KMS-11 (cell line): Measurements from ENCODE around the gene HAL.
A peak's percentile ranks its signal among the peaks of the same experiment; 100 is the strongest.
"Not testable (repeated sequence)": the region's sequence is repeated elsewhere in the genome, so short reads cannot be mapped to it uniquely, and the experiment has no call there.

Source experiments
- H2AFZ ChIP-seq: fragments of 200-600 bp; sonication (generic); 2 replicates; pipeline ENCODE4 v1.6.1; 2016; ENCODE audit warnings: antibody characterized with exemption, mixed run types, low read depth
- H3K27ac ChIP-seq: fragments of 200-600 bp; sonication (generic); 2 replicates; pipeline ENCODE4 v1.6.1; 2016; ENCODE audit warnings: mild to moderate bottlenecking, mixed run types
- H3K27me3 ChIP-seq: fragments of 200-600 bp; sonication (generic); 2 replicates; pipeline ENCODE4 v1.6.1; 2017; ENCODE audit warnings: mild to moderate bottlenecking, low read depth, mixed run types, moderate library complexity; ENCODE audit not compliant: insufficient read depth
- H3K36me3 ChIP-seq: fragments of 200-600 bp; sonication (generic); 2 replicates; pipeline ENCODE4 v1.6.1; 2017; ENCODE audit warnings: mild to moderate bottlenecking, mixed run types; ENCODE audit not compliant: insufficient read depth
- H3K4me1 ChIP-seq: fragments of 200-600 bp; sonication (generic); 2 replicates; pipeline ENCODE4 v1.6.1; 2016; ENCODE audit warnings: mild to moderate bottlenecking, low read depth, mixed run types; ENCODE audit not compliant: poor library complexity, severe bottlenecking
- H3K4me2 ChIP-seq: fragments of 200-600 bp; sonication (generic); 2 replicates; pipeline ENCODE4 v1.7.0; 2016; ENCODE audit warnings: mild to moderate bottlenecking, mixed run types
- H3K4me3 ChIP-seq: fragments of 200-600 bp; sonication (generic); IDR thresholded peaks from 2 replicates; pipeline ENCODE4 v1.6.1; 2017; ENCODE audit warnings: low read depth, low read length, mixed read lengths; ENCODE audit not compliant: insufficient read depth
- H3K79me2 ChIP-seq: fragments of 200-600 bp; sonication (generic); 2 replicates; pipeline ENCODE4 v1.6.1; 2016; ENCODE audit warnings: low read depth, mixed run types; ENCODE audit not compliant: insufficient read depth
- H3K9ac ChIP-seq: fragments of 200-600 bp; sonication (generic); 2 replicates; pipeline ENCODE4 v1.6.1; 2016; ENCODE audit warnings: mild to moderate bottlenecking, mixed run types
- H4K20me1 ChIP-seq: fragments of 200-600 bp; sonication (generic); 2 replicates; pipeline ENCODE4 v1.6.1; 2016; ENCODE audit warnings: mild to moderate bottlenecking, mixed run types; ENCODE audit not compliant: insufficient read depth
- CTCF ChIP-seq: fragments of 200-600 bp; sonication (generic); conservative IDR thresholded peaks from 2 replicates; pipeline ENCODE4 v1.6.1; 2017; ENCODE audit warnings: low read depth, mild to moderate bottlenecking, antibody characterized with exemption, low read length, moderate library complexity, mixed read lengths

HAL gene

DNA sequence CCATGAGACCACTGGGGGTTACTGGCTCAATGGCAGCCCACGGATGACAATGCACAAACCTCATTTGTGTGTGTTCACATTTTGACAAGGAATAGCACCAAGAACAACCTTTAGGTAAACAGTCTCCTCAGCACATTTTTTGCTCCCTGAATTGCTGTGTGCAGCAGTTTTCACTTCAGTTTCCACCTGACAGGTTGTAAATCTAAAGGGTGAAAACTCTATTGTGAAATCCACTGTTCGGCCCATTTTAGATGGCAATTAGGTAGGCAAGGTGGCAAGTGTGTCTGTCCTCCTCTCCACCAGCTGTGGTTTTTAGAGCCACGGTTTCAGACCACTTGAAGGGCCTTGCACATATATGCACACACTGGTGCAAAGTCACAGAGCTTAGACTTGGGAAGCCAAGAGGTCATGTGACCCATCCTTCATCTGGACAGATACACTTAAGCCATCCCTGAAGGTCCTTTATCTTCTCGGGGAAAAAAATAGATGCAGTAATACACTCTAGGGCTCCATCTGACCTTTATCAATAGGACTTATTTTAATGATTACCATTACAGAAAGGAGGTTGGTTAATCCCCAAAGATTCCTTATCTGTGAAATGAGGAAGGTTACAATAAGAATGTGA, 23.2 kb downstream of the HAL start:
- TF ChIP-seq CTCF: no peak
- Histone ChIP-seq H3K4me2 (peak overlapping the region; percentile 29; the same call in 1 of the 2 replicates), H2AFZ (peak overlapping the region; percentile 11; the same call in 1 of the 2 replicates), H3K79me2 (no peaks in the 10 kb centered on the region), H3K36me3 (no peaks in the 10 kb centered on the region), H4K20me1 (no peaks in the 10 kb centered on the region), H3K4me3 (no peak overlapping the region), H3K27me3 (no peaks in the 10 kb centered on the region), H3K4me1 (peaks cover 25% of the 10 kb centered on the region), H3K27ac (no peak overlapping the region; the same call in 1 of the 2 replicates), H3K9ac (no peak overlapping the region)

DNA sequence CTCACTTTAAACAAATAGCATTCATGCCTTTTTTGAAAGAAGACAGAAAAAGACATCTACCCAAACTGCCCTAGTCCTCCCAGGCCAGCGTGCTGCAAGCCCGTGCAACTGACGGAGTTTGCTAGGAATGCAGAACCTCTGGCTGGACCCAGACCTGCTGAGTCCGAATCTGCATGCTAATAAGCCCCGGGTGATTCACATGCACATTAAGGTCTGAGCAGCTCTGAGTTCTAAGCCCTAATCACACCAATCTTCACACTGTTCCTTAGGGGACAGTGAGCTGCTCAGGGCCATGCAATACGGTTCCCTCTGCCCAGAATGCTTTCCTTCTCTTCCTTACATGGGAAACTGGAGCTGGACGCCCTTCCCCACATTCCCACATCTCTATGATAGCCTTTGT, 25.2 kb downstream of the HAL start:
- H3K9ac ChIP-seq: no peak overlapping the region
- H3K79me2 ChIP-seq: no peaks in the 10 kb centered on the region
- H3K4me3 ChIP-seq: no peak overlapping the region
- no peak overlapping the region for H3K27ac ChIP-seq
- no peaks in the 10 kb centered on the region for H3K27me3 ChIP-seq
- no peak overlapping the region for H3K4me2 ChIP-seq
- no peaks in the 10 kb centered on the region for H3K36me3 ChIP-seq
- H4K20me1 ChIP-seq: no peaks in the 10 kb centered on the region
- no peak for TF ChIP-seq CTCF
- H3K4me1 ChIP-seq: peaks cover 25% of the 10 kb centered on the region
- H2AFZ ChIP-seq: no peak overlapping the region

DNA sequence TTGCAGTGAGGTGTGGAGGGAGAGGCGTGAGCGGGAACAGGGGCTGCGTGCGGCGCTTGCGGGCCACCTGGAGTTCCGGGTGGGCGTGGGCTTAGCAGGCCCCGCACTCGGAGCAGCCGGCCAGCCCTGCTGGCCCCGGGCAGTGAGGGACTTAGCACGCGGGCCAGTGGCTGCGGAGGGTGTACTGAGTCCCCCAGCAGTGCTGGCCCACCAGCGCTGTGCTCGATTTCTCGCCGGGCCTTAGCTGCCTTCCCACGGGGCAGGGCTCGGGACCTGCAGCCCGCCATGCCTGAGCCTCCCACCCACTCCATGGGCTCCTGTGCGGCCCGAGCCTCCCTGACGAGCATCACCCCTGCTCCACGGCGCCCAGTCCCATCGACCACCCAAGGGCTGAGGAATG, 27.0 kb downstream of the HAL start:
- not testable (repeated sequence) for H3K4me2 ChIP-seq, H2AFZ ChIP-seq, H3K27me3 ChIP-seq, H3K9ac ChIP-seq, H4K20me1 ChIP-seq, H3K79me2 ChIP-seq, H3K4me3 ChIP-seq, H3K36me3 ChIP-seq, H3K27ac ChIP-seq
- peaks cover 22% of the 10 kb centered on the region for H3K4me1 ChIP-seq

DNA sequence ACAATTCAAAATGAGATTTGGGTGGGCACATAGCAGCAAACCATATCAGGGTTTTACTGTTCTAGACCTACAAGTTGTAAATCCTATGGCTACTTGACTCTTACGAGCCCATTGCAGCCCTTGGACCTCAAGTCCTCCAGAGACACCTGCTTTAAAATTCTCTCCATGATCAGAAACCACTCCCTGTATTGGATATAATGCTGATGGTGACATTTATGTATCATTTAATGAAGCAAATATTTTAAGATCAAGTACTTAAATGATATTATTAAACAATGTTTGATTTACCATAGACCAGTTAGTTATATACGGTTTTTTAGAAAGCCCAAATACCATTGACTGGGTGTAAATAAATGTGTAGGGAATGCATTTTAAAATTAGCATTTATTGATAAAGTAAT, 28.8 kb downstream of the HAL start:
- Histone ChIP-seq H2AFZ (no peak overlapping the region), H3K4me3 (no peak overlapping the region), H3K4me1 (peaks cover 4% of the 10 kb centered on the region), H3K36me3 (no peaks in the 10 kb centered on the region), H3K27ac (no peak overlapping the region), H4K20me1 (no peaks in the 10 kb centered on the region), H3K27me3 (no peaks in the 10 kb centered on the region), H3K9ac (no peak overlapping the region), H3K79me2 (no peaks in the 10 kb centered on the region), H3K4me2 (no peak overlapping the region)
- TF ChIP-seq CTCF: no peak

DNA sequence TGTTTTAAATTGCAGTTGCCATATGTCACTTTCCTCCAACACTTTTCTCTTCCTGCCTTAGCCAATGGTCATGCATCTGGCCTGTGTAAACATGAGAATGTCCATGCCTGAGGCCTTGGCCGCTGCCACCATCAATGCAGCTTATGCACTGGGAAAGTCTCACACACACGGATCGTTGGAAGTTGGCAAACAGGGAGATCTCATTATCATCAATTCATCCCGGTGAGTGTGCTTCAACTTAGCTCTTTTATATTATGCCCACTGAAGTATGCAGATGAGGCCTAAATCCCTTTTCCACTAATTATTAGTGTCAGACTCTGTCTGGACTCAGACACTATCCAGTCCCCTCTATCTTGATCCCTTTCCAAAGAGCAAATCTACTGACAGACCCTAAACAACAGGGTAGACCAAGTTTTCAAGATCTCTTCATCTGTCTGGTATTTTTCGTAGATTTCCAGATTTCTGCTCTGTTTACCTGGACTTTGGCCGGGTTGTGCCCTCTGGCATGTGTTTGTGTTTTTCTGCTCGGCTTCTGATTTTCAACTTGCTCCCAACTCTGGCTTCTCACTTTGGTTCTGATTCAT, 29.8 kb downstream of the HAL start:
- TF ChIP-seq CTCF: no peak
- no peak overlapping the region for H3K4me3 ChIP-seq
- H3K27ac ChIP-seq: no peak overlapping the region

More for the DNA sequence above, 29.8 kb downstream of the HAL start:
- H3K36me3 ChIP-seq: no peaks in the 10 kb centered on the region
- no peaks in the 10 kb centered on the region for H4K20me1 ChIP-seq
- no peaks in the 10 kb centered on the region for H3K79me2 ChIP-seq
- H3K27me3 ChIP-seq: no peaks in the 10 kb centered on the region
- no peak overlapping the region for H2AFZ ChIP-seq
- no peaks in the 10 kb centered on the region for H3K4me1 ChIP-seq
- no peak overlapping the region for H3K9ac ChIP-seq
- no peak overlapping the region for H3K4me2 ChIP-seq
